Measurements from ENCODE around the gene RPS6KA5.
"Not testable (repeated sequence)": the region's sequence is repeated elsewhere in the genome, so short reads cannot be mapped to it uniquely, and the experiment has no call there.

Gene RPS6KA5

GRCh38 chr14:90991690-90992443, 68.6 kb downstream of the RPS6KA5 start:
- H3K27me3 Mint-ChIP-seq = no peaks in the 10 kb centered on the region
- H3K4me1 Mint-ChIP-seq = peaks cover 48% of the 10 kb centered on the region
- no peaks in the 10 kb centered on the region for H3K9me3 Mint-ChIP-seq
- peak overlapping the region; percentile 89 to 97 for H3K27ac Mint-ChIP-seq
- H3K4me3 Mint-ChIP-seq = peak overlapping the region; percentile 42 to 47
- DNase-seq (no peak), ATAC-seq (no peak)

DNA sequence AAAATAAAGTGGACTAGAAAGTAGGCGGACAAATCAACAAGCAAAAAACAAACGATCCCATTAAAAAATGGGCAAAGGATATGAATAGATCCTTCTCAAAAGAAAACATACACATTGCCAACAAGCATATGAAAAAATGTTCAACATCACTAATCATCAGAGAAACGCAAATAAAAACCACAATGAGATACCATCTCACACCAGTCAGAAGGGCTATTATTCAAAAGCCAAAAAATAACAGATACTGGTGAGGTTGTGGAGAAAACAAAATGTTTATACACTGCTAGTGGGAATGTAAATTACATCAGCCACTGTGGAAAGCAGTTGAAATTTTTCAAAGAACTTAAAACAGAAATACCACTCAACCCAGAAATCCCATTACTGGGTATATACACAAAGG, 70.3 kb downstream of the RPS6KA5 start:
- no peak overlapping the region for H3K27ac Mint-ChIP-seq
- H3K27me3 Mint-ChIP-seq = no peaks in the 10 kb centered on the region
- H3K9me3 Mint-ChIP-seq = no peaks in the 10 kb centered on the region
- no peak for DNase-seq
- no peak for ATAC-seq
- peaks cover 53% of the 10 kb centered on the region for H3K4me1 Mint-ChIP-seq
- H3K4me3 Mint-ChIP-seq = no peak overlapping the region

DNA sequence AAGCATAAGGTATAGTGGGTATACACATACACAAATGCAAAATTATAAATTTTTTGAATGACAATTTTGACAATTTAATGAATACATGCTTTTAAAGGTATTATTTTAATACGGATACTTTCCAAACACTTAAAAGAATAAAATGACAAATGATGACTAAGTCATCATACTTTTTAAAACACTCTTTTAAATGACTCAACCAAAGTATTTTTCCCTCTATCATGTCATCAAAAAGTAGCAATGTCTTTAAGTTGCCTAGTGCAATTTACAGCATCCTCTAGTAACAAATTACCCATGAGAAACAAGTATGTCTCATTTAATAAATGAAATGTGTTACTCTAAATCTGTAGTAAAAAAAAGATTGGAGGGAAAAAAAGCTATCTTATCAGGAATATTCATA, 73.3 kb downstream of the RPS6KA5 start:
- Mint-ChIP-seq H3K27me3 (no peaks in the 10 kb centered on the region), H3K4me1 (peaks cover 39% of the 10 kb centered on the region), H3K9me3 (no peaks in the 10 kb centered on the region), H3K4me3 (no peak overlapping the region), H3K27ac (no peak overlapping the region)
- DNase-seq (no peak), ATAC-seq (no peak)

GRCh38 chr14:90986510-90986909, 73.9 kb downstream of the RPS6KA5 start:
- ATAC-seq (no peak), DNase-seq (no peak)
- H3K27ac Mint-ChIP-seq = no peak overlapping the region
- peaks cover 33% of the 10 kb centered on the region for H3K4me1 Mint-ChIP-seq
- no peaks in the 10 kb centered on the region for H3K27me3 Mint-ChIP-seq
- no peak overlapping the region for H3K4me3 Mint-ChIP-seq
- no peaks in the 10 kb centered on the region for H3K9me3 Mint-ChIP-seq

- H3K4me1 Mint-ChIP-seq = peaks cover 25% of the 10 kb centered on the region
- no peak overlapping the region for H3K4me3 Mint-ChIP-seq
- H3K27me3 Mint-ChIP-seq = no peaks in the 10 kb centered on the region
- no peak for DNase-seq
- peak overlapping the region in 1 of 2 donors; percentile 50 for H3K27ac Mint-ChIP-seq
- H3K9me3 Mint-ChIP-seq = no peaks in the 10 kb centered on the region
- ATAC-seq = no peak
Observed at GRCh38 chr14:90985601-90986242, 74.7 kb downstream of the RPS6KA5 start.

DNA sequence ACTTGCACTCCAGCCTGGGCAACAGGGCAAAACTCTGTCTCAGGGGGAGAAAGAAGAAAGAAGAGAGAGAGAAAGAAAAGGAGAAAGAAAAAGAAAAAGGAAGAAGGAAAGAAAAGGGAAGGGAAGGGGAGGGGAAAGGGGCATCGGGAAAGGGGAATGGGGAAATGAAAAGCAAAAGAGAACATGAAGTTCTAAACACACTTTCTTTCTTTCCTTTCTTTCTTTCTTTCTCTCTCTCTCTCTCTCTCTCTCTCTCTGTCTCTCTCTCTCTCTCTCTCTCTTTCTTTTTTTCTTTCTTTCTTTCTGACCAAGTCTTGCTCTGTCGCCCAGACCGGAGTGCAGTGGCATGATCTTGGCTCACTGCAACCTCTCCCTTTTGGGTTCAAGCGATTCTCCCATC, 76.9 kb downstream of the RPS6KA5 start:
- Mint-ChIP-seq H3K27me3 (no peaks in the 10 kb centered on the region), H3K4me3 (no peak overlapping the region), H3K9me3 (no peaks in the 10 kb centered on the region), H3K4me1 (peaks cover 15% of the 10 kb centered on the region), H3K27ac (peak overlapping the region; percentile 14 to 76)
- ATAC-seq (no peak), DNase-seq (no peak)

- no peaks in the 10 kb centered on the region for H3K9me3 Mint-ChIP-seq
- no peaks in the 10 kb centered on the region for H3K27me3 Mint-ChIP-seq
- H3K27ac Mint-ChIP-seq = no peak overlapping the region
- DNase-seq = no peak
- H3K4me1 Mint-ChIP-seq = peaks cover 12% of the 10 kb centered on the region
- no peak for ATAC-seq
- no peak overlapping the region for H3K4me3 Mint-ChIP-seq
Observed at GRCh38 chr14:90981636-90982035, 78.8 kb downstream of the RPS6KA5 start.

DNA sequence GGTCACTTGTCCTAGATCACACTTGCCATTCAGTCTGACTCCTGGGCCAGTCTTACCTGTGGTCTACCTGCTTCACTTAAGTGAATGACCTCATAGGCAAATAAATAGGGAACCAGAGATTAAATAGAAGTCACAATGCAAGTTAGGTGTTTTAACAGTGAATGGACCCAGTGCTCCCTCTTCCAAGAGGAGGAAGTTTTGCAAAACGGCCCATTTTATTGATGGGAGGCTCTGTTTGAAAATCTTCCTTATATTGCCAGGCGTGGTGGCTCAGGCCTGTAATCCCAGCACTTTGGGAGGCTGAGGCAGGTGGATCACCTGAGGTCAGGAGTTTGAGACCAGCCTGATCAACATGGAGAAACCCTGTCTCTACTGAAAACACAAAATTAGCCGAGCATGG, 79.8 kb downstream of the RPS6KA5 start:
- H3K27ac Mint-ChIP-seq, H3K4me3 Mint-ChIP-seq, ATAC-seq, H3K9me3 Mint-ChIP-seq, H3K27me3 Mint-ChIP-seq, DNase-seq, H3K4me1 Mint-ChIP-seq: not testable (repeated sequence)

DNA sequence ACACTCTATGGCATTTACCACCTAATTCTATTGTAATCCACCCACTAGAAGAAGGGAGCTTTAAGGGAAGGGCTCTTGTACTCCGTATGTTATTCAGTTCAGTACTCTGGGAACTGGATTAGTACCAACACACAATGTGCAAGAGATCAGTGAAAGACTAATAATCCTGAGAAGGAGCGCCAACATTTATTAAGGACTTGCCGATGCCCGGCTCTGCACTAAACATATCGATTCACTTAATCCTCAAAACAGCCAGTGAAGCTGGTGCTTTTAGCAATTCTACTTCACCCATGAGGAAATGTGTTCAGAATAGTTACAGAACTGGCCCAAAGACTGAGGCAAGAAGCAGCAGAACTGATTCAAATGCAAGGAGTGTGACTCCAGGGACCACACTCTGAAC, 80.9 kb downstream of the RPS6KA5 start:
- Mint-ChIP-seq H3K4me3 (no peak overlapping the region), H3K27me3 (no peaks in the 10 kb centered on the region), H3K27ac (no peak overlapping the region), H3K9me3 (no peaks in the 10 kb centered on the region), H3K4me1 (peaks cover 11% of the 10 kb centered on the region)
- no peak for DNase-seq
- no peak for ATAC-seq

DNA sequence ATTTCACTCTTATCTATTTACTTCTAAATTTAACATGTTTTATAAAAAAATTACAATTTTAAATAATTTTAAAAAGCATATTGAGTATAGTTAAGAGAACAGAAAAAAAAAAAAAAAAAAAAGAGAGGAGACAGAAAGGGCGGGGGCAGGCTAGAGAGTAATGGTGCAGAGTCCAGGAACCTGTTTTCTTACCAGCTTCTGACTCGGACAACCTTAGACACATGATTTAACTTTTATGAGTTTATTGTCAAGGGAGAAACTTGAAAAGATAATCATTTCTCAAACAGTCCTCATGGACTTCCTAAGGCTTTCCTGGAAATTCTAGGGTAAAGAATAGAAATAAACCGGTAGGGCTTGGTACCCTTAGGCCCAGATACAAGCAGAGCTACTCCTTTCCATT, 84.3 kb downstream of the RPS6KA5 start:
- peaks cover 16% of the 10 kb centered on the region for H3K4me1 Mint-ChIP-seq
- H3K27me3 Mint-ChIP-seq = no peaks in the 10 kb centered on the region
- H3K4me3 Mint-ChIP-seq = no peak overlapping the region
- H3K9me3 Mint-ChIP-seq = no peaks in the 10 kb centered on the region
- ATAC-seq (no peak), DNase-seq (no peak)
- no peak overlapping the region for H3K27ac Mint-ChIP-seq

- no peak overlapping the region for H3K4me3 Mint-ChIP-seq
- ATAC-seq (no peak), DNase-seq (no peak)
- peaks cover 46% of the 10 kb centered on the region for H3K4me1 Mint-ChIP-seq
- H3K27me3 Mint-ChIP-seq = no peaks in the 10 kb centered on the region
- H3K27ac Mint-ChIP-seq = no peak overlapping the region
- H3K9me3 Mint-ChIP-seq = no peaks in the 10 kb centered on the region
Observed at GRCh38 chr14:90971687-90972086, 88.8 kb downstream of the RPS6KA5 start.

- Mint-ChIP-seq H3K27ac (peak overlapping the region; percentile 98 to 100), H3K27me3 (no peaks in the 10 kb centered on the region), H3K4me3 (peak overlapping the region; percentile 75 to 92), H3K9me3 (no peaks in the 10 kb centered on the region), H3K4me1 (peaks cover 46% of the 10 kb centered on the region)
- ATAC-seq = peak; percentile 98
- no peak for DNase-seq
Observed at GRCh38 chr14:90970167-90970600, 90.3 kb downstream of the RPS6KA5 start.

- peaks cover 46% of the 10 kb centered on the region for H3K4me1 Mint-ChIP-seq
- H3K9me3 Mint-ChIP-seq = no peaks in the 10 kb centered on the region
- no peaks in the 10 kb centered on the region for H3K27me3 Mint-ChIP-seq
- peak overlapping the region; percentile 75 to 92 for H3K4me3 Mint-ChIP-seq
- DNase-seq (no peak), ATAC-seq (peak; percentile 51)
- peak overlapping the region; percentile 98 to 100 for H3K27ac Mint-ChIP-seq
Observed at GRCh38 chr14:90969531-90970166, 90.8 kb downstream of the RPS6KA5 start.

DNA sequence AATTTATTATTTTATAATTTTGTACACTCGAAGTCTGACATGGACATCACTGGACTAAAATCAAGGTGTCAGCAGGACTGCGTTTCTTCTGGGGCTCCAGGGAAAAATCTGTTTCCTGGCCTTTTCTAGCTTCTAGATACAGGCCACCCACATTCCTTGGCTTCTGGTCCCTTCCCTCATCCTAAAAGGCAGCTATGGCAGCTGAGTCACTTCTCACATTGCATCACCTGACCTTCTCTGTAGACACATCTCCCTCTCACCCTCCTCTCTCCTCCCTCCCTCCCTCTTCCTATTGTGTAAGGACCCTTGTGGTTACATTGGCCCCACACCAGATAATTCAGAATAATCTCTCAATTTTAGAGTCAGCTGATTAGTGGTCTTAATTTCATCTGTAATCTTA, 92.4 kb downstream of the RPS6KA5 start:
- no peak overlapping the region for H3K4me3 Mint-ChIP-seq
- H3K27ac Mint-ChIP-seq = no peak overlapping the region
- no peaks in the 10 kb centered on the region for H3K27me3 Mint-ChIP-seq
- DNase-seq = no peak
- H3K9me3 Mint-ChIP-seq = no peaks in the 10 kb centered on the region
- ATAC-seq = no peak
- H3K4me1 Mint-ChIP-seq = peaks cover 46% of the 10 kb centered on the region

DNA sequence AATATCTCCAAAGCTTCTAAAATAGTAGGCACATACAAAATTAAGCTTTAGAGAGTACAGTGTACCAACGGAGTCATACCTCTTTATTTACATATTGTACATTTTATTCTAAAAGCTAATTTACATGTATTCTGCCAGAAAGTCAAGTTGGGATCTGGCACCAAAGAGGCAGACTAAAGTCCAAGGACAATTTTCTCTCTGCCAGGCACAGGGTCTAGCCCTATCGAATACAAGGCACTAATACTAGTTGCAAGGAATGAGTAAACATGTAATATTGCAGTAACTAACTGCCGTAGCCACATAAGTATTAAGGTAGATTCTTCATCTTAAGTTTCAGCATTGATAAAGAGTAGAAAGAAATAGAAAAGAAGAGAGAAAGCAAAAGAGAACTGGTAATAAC, 93.9 kb downstream of the RPS6KA5 start:
- ATAC-seq (no peak), DNase-seq (no peak)
- Mint-ChIP-seq H3K4me3 (no peak overlapping the region), H3K9me3 (no peaks in the 10 kb centered on the region), H3K27me3 (no peaks in the 10 kb centered on the region), H3K4me1 (peaks cover 38% of the 10 kb centered on the region), H3K27ac (no peak overlapping the region)

DNA sequence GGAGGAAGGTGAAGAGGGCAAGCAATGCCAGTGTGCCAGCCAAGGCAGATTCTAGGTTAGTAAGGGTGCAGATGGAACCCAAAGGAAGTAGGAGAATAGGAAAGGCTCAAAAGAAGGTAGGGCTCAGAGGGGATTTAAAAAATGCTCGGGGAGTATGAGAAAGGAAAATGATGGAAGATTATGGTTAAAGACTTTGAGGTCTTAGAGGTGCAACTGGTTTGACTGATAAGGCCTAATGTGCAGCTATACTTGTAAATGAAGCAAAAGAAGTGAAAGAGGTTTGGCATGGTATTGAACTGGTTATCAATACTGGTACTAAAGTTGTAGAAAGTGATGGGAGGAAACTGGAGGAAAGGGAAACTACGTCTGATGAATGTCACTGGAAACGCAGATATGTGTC, 94.7 kb downstream of the RPS6KA5 start:
- no peak for ATAC-seq

More for the DNA sequence above, 94.7 kb downstream of the RPS6KA5 start:
- DNase-seq = no peak
- Mint-ChIP-seq H3K27me3 (no peaks in the 10 kb centered on the region), H3K4me3 (no peak overlapping the region), H3K4me1 (peaks cover 33% of the 10 kb centered on the region), H3K27ac (no peak overlapping the region), H3K9me3 (no peaks in the 10 kb centered on the region)
